GM21390 (cell line): ENCODE data around the gene ST6GALNAC3.
"Not testable (repeated sequence)": the region's sequence is repeated elsewhere in the genome, so short reads cannot be mapped to it uniquely, and the experiment has no call there.

Experiments
- ATAC-seq: cut with Tn5 transposase; IDR thresholded peaks from one replicate; pipeline ENCODE4 v1.9.1; 2021; ENCODE audit not compliant: unreplicated experiment

Gene ST6GALNAC3

GRCh38 chr1:76238094-76238628, 163.6 kb downstream of the ST6GALNAC3 start:
- ATAC-seq = no peak

- no peak for ATAC-seq
These were observed 164.9 kb downstream of the ST6GALNAC3 start for GRCh38 chr1:76239470-76239918.

- no peak for ATAC-seq
These were observed 165.8 kb downstream of the ST6GALNAC3 start for GRCh38 chr1:76240316-76240715.

DNA sequence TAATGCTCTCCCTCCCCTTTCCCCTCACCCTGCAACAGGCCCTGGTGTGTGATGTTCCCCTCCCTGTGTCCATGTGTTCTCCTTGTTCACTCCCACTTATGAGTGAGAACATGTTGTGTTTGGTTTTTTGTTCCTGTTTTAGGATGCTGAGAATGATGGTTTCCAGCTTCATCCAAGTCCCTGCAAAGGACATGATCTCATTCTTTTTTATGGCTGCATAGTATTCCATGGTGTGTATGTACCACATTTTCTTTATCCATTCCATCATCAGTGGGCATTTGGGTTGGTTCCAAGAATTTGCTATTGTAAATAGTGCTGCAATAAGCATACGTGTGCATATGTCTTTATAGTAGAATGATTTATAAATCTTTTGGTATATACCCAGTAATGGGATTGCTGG, 168.0 kb downstream of the ST6GALNAC3 start:
- not testable (repeated sequence) for ATAC-seq

- ATAC-seq = no peak
These were observed 172.8 kb downstream of the ST6GALNAC3 start for GRCh38 chr1:76247261-76247852.

DNA sequence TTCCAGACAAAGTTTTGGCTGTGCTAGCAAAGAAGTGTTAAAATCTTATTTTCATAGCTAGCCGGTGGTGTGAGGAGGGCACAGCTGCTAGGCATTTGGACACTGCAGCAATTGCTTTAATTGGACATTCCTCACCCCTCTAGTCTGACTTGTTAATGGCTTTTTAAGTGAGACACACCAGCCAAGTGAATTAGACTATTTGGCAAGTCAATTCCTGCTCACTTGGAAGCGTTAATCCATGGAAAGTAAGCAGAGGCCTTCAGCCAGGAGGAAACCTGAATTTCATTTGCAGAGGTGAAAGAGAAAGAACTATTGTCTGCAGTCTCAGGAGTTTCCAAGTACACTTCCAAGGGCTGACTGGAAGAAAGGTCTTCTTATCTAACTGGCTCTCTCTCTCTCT, 175.7 kb downstream of the ST6GALNAC3 start:
- no peak for ATAC-seq

- no peak for ATAC-seq
These were observed 177.9 kb downstream of the ST6GALNAC3 start for GRCh38 chr1:76252431-76252830.

DNA sequence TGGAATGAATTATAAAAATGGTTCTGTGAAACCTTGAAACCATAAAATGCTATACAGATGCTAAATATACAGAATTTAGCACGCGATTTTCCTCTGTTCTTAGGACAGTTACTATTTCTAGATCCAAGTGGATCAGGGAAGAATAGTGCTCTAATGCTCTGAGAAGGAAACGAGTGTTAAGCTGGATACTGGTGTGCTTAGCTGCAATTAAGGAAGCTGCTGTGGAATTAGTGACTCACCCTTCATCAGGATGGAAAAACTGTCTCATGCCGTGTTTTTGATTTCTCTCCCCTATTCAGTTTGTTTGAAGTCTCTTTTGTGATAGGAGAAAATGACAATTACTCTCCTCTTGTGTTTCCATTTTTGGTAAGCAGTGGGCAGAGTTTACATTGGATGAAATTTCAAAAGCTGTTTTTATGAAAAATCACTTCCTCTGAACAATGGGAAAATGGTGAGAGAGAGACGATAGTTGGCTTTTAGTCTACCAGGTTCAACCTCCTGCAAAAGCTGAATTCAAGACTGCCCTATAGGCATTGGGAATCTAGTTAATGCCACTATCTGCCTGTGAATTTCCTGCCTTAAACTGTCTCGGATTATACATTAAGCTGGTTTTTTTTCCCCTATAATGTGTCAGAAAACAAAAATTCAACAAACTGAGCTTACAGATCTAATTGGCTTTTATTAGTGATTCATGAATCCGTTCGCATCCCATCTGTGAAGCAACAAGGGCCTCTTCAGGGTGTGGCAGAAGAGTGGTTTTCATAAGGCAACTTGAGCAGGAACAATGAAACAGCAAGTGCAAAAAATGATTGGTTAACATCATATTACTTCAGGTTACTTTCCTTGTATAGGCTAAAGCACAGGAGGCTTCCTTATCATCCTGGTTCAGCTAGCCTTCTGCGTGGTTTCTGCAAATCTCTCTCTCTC, 179.8 kb downstream of the ST6GALNAC3 start:
- ATAC-seq = no peak

DNA sequence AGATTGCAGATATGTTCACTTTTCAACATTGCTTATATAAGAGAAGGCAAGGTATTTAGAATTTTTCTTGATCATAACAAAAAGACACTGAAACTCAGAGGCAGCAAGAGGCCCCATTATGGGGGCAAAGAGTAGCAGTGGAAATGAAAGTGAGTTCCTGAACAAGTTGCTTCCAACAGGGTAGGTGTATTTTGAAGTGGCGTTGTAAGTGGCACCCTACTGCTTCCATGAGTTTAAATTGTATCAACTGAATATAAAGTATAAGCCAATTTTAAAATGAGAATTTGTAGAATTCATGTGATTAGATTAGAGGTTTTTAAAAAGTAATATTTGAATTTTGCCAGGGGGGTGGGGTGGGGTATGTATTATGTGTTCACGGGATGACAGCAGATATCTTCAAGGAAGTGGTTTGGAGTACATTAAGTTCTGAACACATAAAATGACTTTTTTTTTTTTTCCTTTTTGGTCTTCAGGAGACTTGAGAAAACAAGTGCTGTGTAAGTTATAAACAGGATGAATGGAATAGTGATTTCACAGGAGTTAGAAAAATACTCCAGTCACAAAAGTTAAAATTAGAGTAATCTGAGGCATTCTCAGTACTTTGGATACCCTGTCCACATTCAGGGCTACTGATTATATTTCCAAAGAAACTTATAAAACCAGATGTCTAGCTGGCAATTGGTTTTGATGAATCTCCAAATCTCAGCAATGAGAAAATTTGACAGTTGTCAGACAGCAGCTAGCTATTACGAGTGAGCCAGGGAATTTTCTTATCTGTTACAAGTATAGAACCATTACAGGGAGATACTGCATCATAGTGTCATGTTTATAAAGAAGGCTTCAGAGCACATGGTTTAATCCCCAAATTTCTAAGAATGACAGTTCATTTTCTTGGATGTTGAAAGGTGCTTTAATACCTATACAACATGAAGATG, 182.0 kb downstream of the ST6GALNAC3 start:
- ATAC-seq = no peak

GRCh38 chr1:76257823-76258222, 183.3 kb downstream of the ST6GALNAC3 start:
- ATAC-seq = no peak

DNA sequence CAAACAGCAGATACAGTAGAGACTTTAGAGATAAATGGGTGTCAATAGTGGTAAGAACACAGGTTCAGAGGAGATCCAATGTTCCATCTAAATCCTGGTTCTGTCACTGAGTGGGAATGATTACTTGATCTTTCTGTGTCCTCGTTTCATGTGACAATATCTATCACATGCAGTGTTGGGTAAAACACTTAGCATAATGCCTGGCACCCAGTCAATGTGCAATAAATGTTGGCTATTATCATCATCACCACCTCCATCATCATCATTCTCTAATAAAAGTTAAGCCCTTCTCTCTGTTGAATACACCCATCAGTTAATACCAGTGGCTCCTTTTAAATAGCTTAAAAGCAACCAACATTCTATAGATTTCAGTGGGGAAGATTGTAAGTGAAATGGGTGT, 184.7 kb downstream of the ST6GALNAC3 start:
- no peak for ATAC-seq

DNA sequence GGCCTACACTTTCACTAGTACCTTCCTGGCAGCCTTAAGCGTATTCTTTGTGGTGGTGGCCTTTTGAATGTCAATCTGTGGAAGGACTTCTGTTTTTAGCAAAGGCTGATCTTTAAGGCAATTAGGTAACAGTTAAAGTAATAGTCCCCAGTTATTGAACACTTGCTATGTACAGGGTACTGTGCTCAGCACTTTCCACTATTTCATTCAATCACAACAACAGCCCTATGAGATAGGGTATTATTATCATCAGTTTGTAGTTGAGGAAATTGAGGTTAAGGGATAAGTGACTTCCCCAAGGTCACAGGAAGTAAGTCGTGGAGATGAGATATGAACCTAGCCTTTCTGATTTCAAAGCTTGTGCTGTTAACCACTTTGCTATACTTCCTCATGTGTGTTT, 185.7 kb downstream of the ST6GALNAC3 start:
- ATAC-seq = no peak

DNA sequence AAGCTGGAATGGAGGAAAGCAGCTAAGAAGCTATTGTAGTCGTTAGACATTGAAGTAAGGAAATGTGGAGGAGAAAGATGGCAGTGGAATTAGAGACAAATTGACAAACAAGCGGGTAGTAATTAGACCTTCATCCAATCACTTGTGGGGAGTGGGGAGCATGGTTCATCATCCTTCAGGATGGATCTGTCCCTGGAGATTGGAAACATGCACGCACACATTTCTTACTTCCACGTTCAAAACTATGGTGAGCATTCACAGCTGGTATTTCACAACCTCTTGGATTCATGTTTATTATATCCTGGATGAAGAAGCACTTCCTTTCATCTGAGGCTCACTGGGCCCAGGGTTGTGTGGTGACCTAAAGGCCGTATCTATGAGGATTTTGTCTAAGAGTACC, 188.1 kb downstream of the ST6GALNAC3 start:
- ATAC-seq = no peak

DNA sequence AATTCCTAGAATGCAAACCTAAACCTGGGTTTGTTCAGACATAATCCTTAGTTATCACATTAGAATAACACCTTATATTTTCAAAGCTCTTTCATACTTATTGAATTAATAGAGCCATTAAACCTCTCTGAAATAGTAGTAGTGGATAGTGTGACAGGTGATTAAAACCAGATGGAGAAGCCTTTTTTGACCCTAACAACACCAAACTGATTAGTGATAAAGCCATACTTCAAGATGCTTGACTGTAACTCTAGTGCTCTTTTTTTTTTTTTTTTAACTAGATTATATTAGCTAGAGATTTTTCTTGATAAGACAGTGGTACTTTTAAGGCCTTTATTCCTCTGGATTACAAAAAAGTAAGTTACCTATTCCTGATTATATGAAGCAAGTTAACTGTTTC, 190.1 kb downstream of the ST6GALNAC3 start:
- ATAC-seq = no peak

DNA sequence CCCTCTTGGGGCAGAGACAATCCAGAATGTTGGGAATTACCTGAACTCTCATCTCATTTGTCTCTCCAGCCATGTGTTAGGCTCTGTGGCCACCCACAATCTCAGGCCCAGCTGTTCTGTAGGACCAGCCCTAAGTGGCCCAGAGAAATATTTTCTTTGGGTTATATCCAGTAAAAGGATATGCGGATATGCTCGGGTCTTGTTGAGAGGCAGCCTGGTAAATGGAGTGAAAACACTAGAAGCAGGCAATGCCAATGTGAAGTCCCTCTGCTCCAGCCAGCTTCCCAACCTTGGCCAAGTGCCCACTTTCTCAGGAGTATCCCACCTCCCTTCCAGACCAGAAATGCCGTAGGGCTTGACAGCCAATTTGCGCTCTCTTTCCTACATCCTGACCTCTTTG, 192.2 kb downstream of the ST6GALNAC3 start:
- ATAC-seq = no peak

GRCh38 chr1:76267631-76268030, 193.1 kb downstream of the ST6GALNAC3 start:
- ATAC-seq = no peak

- ATAC-seq = no peak
These were observed 193.8 kb downstream of the ST6GALNAC3 start for GRCh38 chr1:76268341-76268740.

DNA sequence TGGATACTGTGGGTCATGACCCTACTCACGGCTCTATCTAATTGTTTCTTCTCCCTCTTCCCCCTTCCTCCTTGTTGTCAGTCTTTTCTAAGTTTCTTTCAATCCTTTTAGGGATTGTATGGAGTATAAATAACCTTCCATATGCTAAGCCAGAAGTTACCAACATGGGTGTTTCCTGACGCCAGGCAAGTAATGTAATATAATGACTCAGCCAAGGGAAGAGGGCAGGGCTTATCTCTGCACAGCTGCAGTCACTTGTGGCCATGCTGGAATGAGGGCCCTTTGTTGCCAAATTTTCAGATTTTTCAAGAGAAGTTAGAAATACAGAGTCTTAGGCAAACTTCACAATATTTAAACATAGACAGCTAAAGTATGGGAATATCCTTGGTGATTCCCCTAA, 194.6 kb downstream of the ST6GALNAC3 start:
- ATAC-seq = no peak

DNA sequence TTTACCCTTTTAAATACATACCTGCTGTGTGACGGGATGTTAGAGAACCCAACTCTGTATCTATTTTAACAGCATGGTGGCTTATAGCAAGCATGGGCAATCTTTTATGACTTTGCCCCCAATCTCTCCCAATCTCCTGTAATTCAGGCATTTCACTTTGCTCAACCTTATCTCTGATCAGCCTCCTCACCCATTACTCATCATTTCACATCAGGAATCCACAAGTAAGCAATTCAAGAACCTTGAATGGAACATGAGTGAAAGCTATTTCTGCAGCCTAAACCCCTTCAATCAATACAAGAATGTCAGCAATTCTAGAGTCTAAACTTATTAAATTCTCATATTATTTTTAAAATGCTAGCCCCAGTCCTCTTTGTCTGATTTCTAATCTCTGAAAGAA, 199.8 kb downstream of the ST6GALNAC3 start:
- no peak for ATAC-seq

DNA sequence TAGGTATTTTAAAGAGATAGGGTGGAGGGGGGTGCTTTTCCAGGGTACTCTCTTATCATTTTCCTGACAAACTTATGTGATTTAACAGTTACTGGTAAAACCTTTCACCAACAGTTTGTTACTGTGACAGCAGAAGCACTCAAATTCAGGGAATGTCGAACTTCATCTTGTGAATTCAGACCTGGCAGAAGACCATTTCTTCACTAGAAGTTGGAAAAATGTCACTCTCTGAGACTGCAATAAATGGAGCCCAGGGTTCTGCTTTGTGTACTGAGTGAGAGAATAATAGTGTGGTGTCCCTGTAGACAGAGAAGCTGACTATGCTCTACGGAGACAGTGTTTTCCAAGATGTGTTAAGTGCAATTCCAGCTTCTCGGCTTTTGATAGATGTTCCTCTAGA, 200.2 kb downstream of the ST6GALNAC3 start:
- no peak for ATAC-seq

GRCh38 chr1:76278711-76279100, 204.2 kb downstream of the ST6GALNAC3 start:
- ATAC-seq = no peak
